HepG2 (cell line): ENCODE results near the gene GLDC. TPM values are rescaled to one million over a fixed set of nuclear protein-coding genes. Genes with fewer than 3 reads are reported as not detected.

ENCODE experiments used
- AGO1 ChIP-seq: fragments of 200-400 bp; formaldehyde crosslinking; IDR thresholded peaks from 2 replicates; pipeline ENCODE4 v1.6.1; 2017; ENCODE audit warnings: mild to moderate bottlenecking, low read depth, low read length, moderate library complexity; ENCODE audit not compliant: poor library complexity, severe bottlenecking
- ARNT2 ChIP-seq: sonication (generic); formaldehyde crosslinking; IDR thresholded peaks from 2 replicates; pipeline ENCODE4 v1.8.0; 2022; ENCODE audit warnings: mild to moderate bottlenecking, low read depth, missing genetic modification reagents, moderate library complexity
- BCL6 ChIP-seq: IDR thresholded peaks from 2 replicates; pipeline ENCODE4 v1.6.1; 2016; ENCODE audit warnings: missing genetic modification reagents, missing compliant biosample characterization
- DPF2 ChIP-seq: sonication (generic); formaldehyde crosslinking; IDR thresholded peaks from 2 replicates; pipeline ENCODE4 v1.4.0; 2020; ENCODE audit warnings: mild to moderate bottlenecking, low read depth, missing genetic modification reagents, borderline replicate concordance
- FOXP1 ChIP-seq, 2 experiments: fragments of 450-650 bp in 1 of 2; IDR thresholded peaks; 2 replicates each; pipeline ENCODE4 v1.6.1; 2017 to 2018; ENCODE audit warnings: antibody characterized with exemption in 1 of 2
- HNRNPK ChIP-seq: fragments of 200-400 bp; formaldehyde crosslinking; IDR thresholded peaks from 2 replicates; pipeline ENCODE4 v1.6.1; 2018; ENCODE audit warnings: low read length, low read depth, moderate library complexity, mild to moderate bottlenecking; ENCODE audit not compliant: poor library complexity, severe bottlenecking
- IRX3 ChIP-seq: sonication (generic); formaldehyde crosslinking; IDR thresholded peaks from 2 replicates; pipeline ENCODE4 v1.8.1; 2023; ENCODE audit warnings: mild to moderate bottlenecking, low read depth, missing genetic modification reagents, borderline replicate concordance
- MED8 ChIP-seq: sonication (generic); formaldehyde crosslinking; IDR thresholded peaks from 2 replicates; pipeline ENCODE4 v1.8.1; 2023; ENCODE audit warnings: mild to moderate bottlenecking, missing genetic modification reagents; ENCODE audit not compliant: insufficient replicate concordance
- SMARCE1 ChIP-seq: fragments of 450-650 bp; IDR thresholded peaks from 2 replicates; pipeline ENCODE4 v1.6.1; 2017; ENCODE audit warnings: borderline replicate concordance
- SP5 ChIP-seq: IDR thresholded peaks from 2 replicates; pipeline ENCODE4 v1.6.1; 2016; ENCODE audit warnings: low read depth, borderline replicate concordance
- TP53 ChIP-seq: sonication (generic); formaldehyde crosslinking; conservative IDR thresholded peaks from 2 replicates; pipeline ENCODE4 v1.4.0; 2020; ENCODE audit warnings: missing genetic modification reagents
- ZNF224 ChIP-seq: sonication (generic); formaldehyde crosslinking; IDR thresholded peaks from 2 replicates; pipeline ENCODE4 v1.5.0; 2020; ENCODE audit warnings: mild to moderate bottlenecking, missing genetic modification reagents
- ZNF260 ChIP-seq: sonication (generic); formaldehyde crosslinking; IDR thresholded peaks from 2 replicates; pipeline ENCODE4 v1.4.0; 2020; ENCODE audit warnings: missing genetic modification reagents, low read depth, mild to moderate bottlenecking, borderline replicate concordance
- ZNF354B ChIP-seq: sonication (generic); formaldehyde crosslinking; IDR thresholded peaks from 2 replicates; pipeline ENCODE4 v1.8.0; 2022; ENCODE audit warnings: mild to moderate bottlenecking, missing genetic modification reagents
- ZNF558 ChIP-seq: sonication (generic); formaldehyde crosslinking; IDR thresholded peaks from 2 replicates; pipeline ENCODE4 v1.9.0; 2022; ENCODE audit warnings: mild to moderate bottlenecking, missing genetic modification reagents, borderline replicate concordance
- ZNF605 ChIP-seq: sonication (generic); formaldehyde crosslinking; IDR thresholded peaks from 2 replicates; pipeline ENCODE4 v1.8.0; 2022; ENCODE audit warnings: mild to moderate bottlenecking, missing genetic modification reagents
- polyA plus RNA-seq, 8 experiments: library from polyadenylated mRNA; depleted of rRNA in 3 of 8; stranded (reverse) in 7 of 8; unstranded in 1 of 8; fragments of >200 nt; fragmentation: Illumina TruSeq in 4 of 8; extraction: Trizol in 4 of 8; gene quantifications; 2 replicates each; pipeline versions ENCODE4 v1.2.1 to v1.2.3, GENCODE V29; 2011 to 2016; ENCODE audit warnings: low read depth in 4 of 8, missing spikeins in 1 of 8, mixed read lengths in 1 of 8; ENCODE audit not compliant: insufficient read depth in 1 of 8
- total RNA-seq, 5 experiments: library from RNA; depleted of rRNA; stranded (reverse); fragments of >200 nt; fragmentation: Illumina TruSeq; extraction: Trizol; gene quantifications; 2 replicates each; pipeline ENCODE4 v1.2.3, GENCODE V29; 2016; ENCODE audit warnings: low read depth in 1 of 5
- TF ChIP-seq, protein P1 (sequence below): sonication (generic); formaldehyde crosslinking; IDR thresholded peaks from 2 replicates; pipeline ENCODE4 v1.4.0; 2020; ENCODE audit warnings: missing genetic modification reagents, borderline replicate concordance
- TF ChIP-seq, protein P2 (sequence below): sonication (generic); formaldehyde crosslinking; IDR thresholded peaks from 2 replicates; pipeline ENCODE4 v1.9.0; 2021; ENCODE audit warnings: missing genetic modification reagents, mild to moderate bottlenecking, borderline replicate concordance
- TF ChIP-seq, protein P3 (sequence below): sonication (generic); formaldehyde crosslinking; IDR thresholded peaks from 2 replicates; pipeline ENCODE4 v1.4.0; 2020; ENCODE audit warnings: missing genetic modification reagents
- TF ChIP-seq, protein P4 (sequence below): sonication (generic); formaldehyde crosslinking; IDR thresholded peaks from 2 replicates; pipeline ENCODE4 v1.4.0; 2020; ENCODE audit warnings: missing genetic modification reagents

The GLDC gene
- total and polyA plus RNA-seq, 2 of the 13 experiments (the other 11 are each of a cell fraction or from before 2014, with no cell fraction given) = 59.3 to 115 TPM

DNA sequence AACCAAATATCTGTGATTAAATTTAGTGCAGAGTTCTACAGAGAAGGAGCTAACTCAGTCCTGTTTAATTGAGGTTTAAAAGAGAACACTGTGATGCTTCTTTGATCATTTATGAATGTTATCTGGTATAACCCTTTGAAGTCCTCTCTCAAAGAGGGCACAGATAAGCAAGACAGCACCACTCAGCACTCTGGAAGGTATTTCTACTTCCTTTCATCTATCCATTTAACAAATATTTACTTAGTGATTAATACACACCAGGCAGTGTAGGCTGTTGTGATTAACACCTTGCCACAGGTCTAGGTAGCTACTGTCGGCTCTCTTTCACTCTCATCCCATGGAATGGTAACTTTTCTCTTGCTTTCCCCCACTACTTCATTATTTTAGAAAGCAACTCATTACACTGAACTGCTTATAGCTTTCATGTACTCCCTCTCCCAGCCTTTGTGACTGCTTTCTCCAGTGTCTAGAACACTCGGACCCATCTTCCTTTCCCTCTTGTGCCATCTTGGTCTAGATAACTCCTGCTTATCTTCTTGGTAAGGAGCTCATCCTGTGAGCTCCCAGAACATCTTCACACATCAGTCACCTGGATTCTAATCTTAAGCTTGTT is 54.7 kb downstream of the GLDC start (continued):
- TF ChIP-seq ZNF558 (CRISPR knock-in tag) = no peak
- peak; percentile 66; the same call in 1 of the 2 replicates for TF ChIP-seq SMARCE1
- TF ChIP-seq AGO1 = no peak
- TF ChIP-seq, protein P1, sequence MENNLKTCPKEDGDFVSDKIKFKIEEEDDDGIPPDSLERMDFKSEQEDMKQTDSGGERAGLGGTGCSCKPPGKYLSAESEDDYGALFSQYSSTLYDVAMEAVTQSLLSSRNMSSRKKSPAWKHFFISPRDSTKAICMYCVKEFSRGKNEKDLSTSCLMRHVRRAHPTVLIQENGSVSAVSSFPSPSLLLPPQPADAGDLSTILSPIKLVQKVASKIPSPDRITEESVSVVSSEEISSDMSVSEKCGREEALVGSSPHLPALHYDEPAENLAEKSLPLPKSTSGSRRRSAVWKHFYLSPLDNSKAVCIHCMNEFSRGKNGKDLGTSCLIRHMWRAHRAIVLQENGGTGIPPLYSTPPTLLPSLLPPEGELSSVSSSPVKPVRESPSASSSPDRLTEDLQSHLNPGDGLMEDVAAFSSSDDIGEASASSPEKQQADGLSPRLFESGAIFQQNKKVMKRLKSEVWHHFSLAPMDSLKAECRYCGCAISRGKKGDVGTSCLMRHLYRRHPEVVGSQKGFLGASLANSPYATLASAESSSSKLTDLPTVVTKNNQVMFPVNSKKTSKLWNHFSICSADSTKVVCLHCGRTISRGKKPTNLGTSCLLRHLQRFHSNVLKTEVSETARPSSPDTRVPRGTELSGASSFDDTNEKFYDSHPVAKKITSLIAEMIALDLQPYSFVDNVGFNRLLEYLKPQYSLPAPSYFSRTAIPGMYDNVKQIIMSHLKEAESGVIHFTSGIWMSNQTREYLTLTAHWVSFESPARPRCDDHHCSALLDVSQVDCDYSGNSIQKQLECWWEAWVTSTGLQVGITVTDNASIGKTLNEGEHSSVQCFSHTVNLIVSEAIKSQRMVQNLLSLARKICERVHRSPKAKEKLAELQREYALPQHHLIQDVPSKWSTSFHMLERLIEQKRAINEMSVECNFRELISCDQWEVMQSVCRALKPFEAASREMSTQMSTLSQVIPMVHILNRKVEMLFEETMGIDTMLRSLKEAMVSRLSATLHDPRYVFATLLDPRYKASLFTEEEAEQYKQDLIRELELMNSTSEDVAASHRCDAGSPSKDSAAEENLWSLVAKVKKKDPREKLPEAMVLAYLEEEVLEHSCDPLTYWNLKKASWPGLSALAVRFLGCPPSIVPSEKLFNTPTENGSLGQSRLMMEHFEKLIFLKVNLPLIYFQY (CRISPR knock-in tag) = no peak
- no peak for TF ChIP-seq HNRNPK
- no peak for TF ChIP-seq TP53 (CRISPR knock-in tag)
- TF ChIP-seq ZNF260 (CRISPR knock-in tag) = no peak
- peak; percentile 90 for TF ChIP-seq FOXP1 (IDR thresholded peaks at IDR 0.05)
- peak; percentile 93 for TF ChIP-seq FOXP1 (CRISPR knock-in tag; IDR thresholded peaks at IDR 0.05)
- TF ChIP-seq MED8 = no peak
- TF ChIP-seq, protein P2, sequence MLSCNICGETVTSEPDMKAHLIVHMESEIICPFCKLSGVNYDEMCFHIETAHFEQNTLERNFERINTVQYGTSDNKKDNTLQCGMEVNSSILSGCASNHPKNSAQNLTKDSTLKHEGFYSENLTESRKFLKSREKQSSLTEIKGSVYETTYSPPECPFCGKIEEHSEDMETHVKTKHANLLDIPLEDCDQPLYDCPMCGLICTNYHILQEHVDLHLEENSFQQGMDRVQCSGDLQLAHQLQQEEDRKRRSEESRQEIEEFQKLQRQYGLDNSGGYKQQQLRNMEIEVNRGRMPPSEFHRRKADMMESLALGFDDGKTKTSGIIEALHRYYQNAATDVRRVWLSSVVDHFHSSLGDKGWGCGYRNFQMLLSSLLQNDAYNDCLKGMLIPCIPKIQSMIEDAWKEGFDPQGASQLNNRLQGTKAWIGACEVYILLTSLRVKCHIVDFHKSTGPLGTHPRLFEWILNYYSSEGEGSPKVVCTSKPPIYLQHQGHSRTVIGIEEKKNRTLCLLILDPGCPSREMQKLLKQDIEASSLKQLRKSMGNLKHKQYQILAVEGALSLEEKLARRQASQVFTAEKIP (CRISPR knock-in tag) = no peak
- TF ChIP-seq, protein P3, sequence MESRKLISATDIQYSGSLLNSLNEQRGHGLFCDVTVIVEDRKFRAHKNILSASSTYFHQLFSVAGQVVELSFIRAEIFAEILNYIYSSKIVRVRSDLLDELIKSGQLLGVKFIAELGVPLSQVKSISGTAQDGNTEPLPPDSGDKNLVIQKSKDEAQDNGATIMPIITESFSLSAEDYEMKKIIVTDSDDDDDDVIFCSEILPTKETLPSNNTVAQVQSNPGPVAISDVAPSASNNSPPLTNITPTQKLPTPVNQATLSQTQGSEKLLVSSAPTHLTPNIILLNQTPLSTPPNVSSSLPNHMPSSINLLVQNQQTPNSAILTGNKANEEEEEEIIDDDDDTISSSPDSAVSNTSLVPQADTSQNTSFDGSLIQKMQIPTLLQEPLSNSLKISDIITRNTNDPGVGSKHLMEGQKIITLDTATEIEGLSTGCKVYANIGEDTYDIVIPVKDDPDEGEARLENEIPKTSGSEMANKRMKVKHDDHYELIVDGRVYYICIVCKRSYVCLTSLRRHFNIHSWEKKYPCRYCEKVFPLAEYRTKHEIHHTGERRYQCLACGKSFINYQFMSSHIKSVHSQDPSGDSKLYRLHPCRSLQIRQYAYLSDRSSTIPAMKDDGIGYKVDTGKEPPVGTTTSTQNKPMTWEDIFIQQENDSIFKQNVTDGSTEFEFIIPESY (CRISPR knock-in tag) = peak; percentile 66; the same call in 1 of the 2 replicates
- peak; percentile 69 for TF ChIP-seq SP5
- TF ChIP-seq ZNF605 (CRISPR knock-in tag) = no peak
- peak; percentile 98 for TF ChIP-seq DPF2 (CRISPR knock-in tag)
- TF ChIP-seq, protein P4, sequence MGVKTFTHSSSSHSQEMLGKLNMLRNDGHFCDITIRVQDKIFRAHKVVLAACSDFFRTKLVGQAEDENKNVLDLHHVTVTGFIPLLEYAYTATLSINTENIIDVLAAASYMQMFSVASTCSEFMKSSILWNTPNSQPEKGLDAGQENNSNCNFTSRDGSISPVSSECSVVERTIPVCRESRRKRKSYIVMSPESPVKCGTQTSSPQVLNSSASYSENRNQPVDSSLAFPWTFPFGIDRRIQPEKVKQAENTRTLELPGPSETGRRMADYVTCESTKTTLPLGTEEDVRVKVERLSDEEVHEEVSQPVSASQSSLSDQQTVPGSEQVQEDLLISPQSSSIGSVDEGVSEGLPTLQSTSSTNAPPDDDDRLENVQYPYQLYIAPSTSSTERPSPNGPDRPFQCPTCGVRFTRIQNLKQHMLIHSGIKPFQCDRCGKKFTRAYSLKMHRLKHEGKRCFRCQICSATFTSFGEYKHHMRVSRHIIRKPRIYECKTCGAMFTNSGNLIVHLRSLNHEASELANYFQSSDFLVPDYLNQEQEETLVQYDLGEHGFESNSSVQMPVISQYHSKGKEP = no peak
- TF ChIP-seq IRX3 (CRISPR knock-in tag) = peak; percentile 74; the same call in 1 of the 2 replicates
- no peak for TF ChIP-seq ARNT2
- TF ChIP-seq ZNF224 (CRISPR knock-in tag) = no peak
- peak; percentile 84 for TF ChIP-seq BCL6 (CRISPR knock-in tag)
- no peak for TF ChIP-seq ZNF354B (CRISPR knock-in tag)
